C4-2B (cell line): ENCODE measurements around the gene LTV1.

Experiments
- ZFX ChIP-seq: fragments of 450-650 bp; IDR thresholded peaks from 2 replicates; pipeline ENCODE4 v1.6.1; 2017
- TF ChIP-seq, protein P1 (sequence below): fragments of 450-650 bp; conservative IDR thresholded peaks from 2 replicates; pipeline ENCODE4 v1.5.1; 2017; ENCODE audit warnings: mild to moderate bottlenecking

DNA sequence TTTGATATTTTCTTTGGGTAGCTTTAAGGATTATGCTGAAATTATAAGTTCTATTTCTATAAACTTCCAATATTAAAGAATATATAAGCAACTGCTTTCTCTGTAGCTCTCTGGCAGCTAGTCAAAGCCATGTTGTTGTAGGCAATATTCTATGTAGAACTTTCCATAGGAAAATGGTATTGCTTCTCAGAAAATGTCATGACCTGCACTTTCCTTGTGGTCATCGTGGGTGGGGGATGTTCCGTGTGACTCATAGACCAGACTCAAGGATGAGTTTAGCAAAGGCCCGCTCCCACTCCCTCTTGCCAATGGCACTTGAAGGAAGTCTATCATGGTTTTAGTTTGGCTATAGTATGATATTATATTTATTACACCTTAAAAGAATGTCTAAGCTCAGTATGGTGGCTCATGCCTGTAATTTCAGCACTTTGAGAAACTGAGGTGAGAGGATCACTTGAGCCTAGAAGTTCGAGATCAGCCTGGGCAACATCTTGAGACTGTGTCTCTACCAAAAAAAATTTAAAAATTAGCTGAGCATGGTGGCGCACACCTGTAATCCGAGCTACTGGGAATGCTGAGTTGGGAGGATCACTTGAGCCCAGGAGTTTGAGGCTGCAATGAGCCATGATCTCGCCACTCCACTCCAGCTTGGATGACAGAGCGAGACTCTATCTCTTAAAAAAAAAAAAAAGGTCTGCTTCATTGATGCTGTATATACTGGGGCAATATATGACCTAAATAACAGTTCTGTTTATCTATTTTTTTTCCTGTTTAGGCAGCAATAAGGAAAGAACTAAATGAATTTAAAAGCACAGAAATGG, 36.6 kb upstream of the LTV1 start:
- TF ChIP-seq, protein P1, sequence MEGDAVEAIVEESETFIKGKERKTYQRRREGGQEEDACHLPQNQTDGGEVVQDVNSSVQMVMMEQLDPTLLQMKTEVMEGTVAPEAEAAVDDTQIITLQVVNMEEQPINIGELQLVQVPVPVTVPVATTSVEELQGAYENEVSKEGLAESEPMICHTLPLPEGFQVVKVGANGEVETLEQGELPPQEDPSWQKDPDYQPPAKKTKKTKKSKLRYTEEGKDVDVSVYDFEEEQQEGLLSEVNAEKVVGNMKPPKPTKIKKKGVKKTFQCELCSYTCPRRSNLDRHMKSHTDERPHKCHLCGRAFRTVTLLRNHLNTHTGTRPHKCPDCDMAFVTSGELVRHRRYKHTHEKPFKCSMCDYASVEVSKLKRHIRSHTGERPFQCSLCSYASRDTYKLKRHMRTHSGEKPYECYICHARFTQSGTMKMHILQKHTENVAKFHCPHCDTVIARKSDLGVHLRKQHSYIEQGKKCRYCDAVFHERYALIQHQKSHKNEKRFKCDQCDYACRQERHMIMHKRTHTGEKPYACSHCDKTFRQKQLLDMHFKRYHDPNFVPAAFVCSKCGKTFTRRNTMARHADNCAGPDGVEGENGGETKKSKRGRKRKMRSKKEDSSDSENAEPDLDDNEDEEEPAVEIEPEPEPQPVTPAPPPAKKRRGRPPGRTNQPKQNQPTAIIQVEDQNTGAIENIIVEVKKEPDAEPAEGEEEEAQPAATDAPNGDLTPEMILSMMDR: no peak
- TF ChIP-seq ZFX: no peak
